ENCODE results near the gene OR9K2. TPM values are rescaled to one million over a fixed set of nuclear protein-coding genes. Genes with fewer than 3 reads are reported as not detected.

Gene OR9K2
- not detected in 2 replicates for total RNA-seq (2014; rRNA removed; shearing (Covaris generic))
- polyA plus RNA-seq (2016; fragmentation: Nextera tagmentation; extraction: Ambion mirVana) = not detected in 2 replicates

- no peak within 1 kb of the TSS for H3K4me2 ChIP-seq (ENCODE audit: unreplicated experiment)
- H2AFZ ChIP-seq = no peak within 1 kb of the TSS
- no peak within 1 kb of the TSS for H3K9ac ChIP-seq
- no peak for TF ChIP-seq EZH2 (IDR thresholded peaks at IDR 0.05; ENCODE audit: insufficient read depth, poor library complexity, severe bottlenecking)
- TF ChIP-seq EZH2phosphoT487 (IDR thresholded peaks at IDR 0.05; ENCODE audit: insufficient read depth, low read depth) = no peak
- no peak within 1 kb of the TSS for H3K4me3 ChIP-seq
- H3K27me3 ChIP-seq (replicated peaks; ENCODE audit: insufficient read depth) = no peaks in the 10 kb centered on the region
- no peaks in the 10 kb centered on the region for H4K20me1 ChIP-seq (ENCODE audit: insufficient read depth)
- H3K36me3 ChIP-seq (ENCODE audit: low read depth) = no peaks in the 10 kb centered on the region
- no peaks in the 10 kb centered on the region for H3K79me2 ChIP-seq (ENCODE audit: insufficient read depth)
- in situ Hi-C loops (cut with MboI) = no loop called here
- no peak for DNase-seq
- WGBS, 2 experiments (ENCODE audit: low coverage in 1 of 2, low lambda C conversion rate in 2 of 2, missing lambda C conversion rate in 2 of 2) = 13 to 37% methylated on average over 2 of the region's 2 CpGs
- no peak within 1 kb of the TSS for H3K27ac ChIP-seq
- H3K4me1 ChIP-seq (ENCODE audit: insufficient read depth) = no peaks in the 10 kb centered on the region
- no peaks in the 10 kb centered on the region for H3K9me2 ChIP-seq (ENCODE audit: insufficient read depth)
- H3F3A ChIP-seq (ENCODE audit: insufficient read depth) = no peaks in the 10 kb centered on the region
- H3K9me3 ChIP-seq (ENCODE audit: low read depth) = no peaks in the 10 kb centered on the region
Observed at GRCh38 chr12:55126106-55126505, at the start of gene OR9K2. OR9K2 (plus strand) TSS chr12:55126406; CDS start chr12:55129835, 3,429 bp downstream.

- Histone ChIP-seq H3K79me2 (ENCODE audit: insufficient read depth) (no peaks in the 10 kb centered on the region), H3K9me2 (ENCODE audit: insufficient read depth) (no peaks in the 10 kb centered on the region), H3K36me3 (ENCODE audit: low read depth) (no peaks in the 10 kb centered on the region), H3K9ac (no peak overlapping the region), H2AFZ (no peak overlapping the region), H3K4me1 (ENCODE audit: insufficient read depth) (no peaks in the 10 kb centered on the region), H3F3A (ENCODE audit: insufficient read depth) (no peaks in the 10 kb centered on the region), H3K4me3 (no peak overlapping the region), H3K27ac (no peak overlapping the region), H4K20me1 (ENCODE audit: insufficient read depth) (no peaks in the 10 kb centered on the region), H3K4me2 (ENCODE audit: unreplicated experiment) (no peak overlapping the region), H3K27me3 (replicated peaks; ENCODE audit: insufficient read depth) (peaks cover 7% of the 10 kb centered on the region; the same call in 1 of the 2 replicates), H3K9me3 (ENCODE audit: low read depth) (no peaks in the 10 kb centered on the region)
- DNase-seq = no peak
- in situ Hi-C loops (cut with MboI) = no loop called here
- WGBS, 2 experiments (ENCODE audit: low coverage in 1 of 2, low lambda C conversion rate in 2 of 2, missing lambda C conversion rate in 2 of 2) = 61 to 65% methylated on average over 3 of the region's 3 CpGs
- TF ChIP-seq EZH2phosphoT487 (IDR thresholded peaks at IDR 0.05; ENCODE audit: insufficient read depth, low read depth) (no peak), EZH2 (IDR thresholded peaks at IDR 0.05; ENCODE audit: insufficient read depth, poor library complexity, severe bottlenecking) (no peak)
Observed at GRCh38 chr12:55092579-55092978, 33.6 kb upstream of the OR9K2 start.

- H3F3A ChIP-seq (ENCODE audit: insufficient read depth) = no peaks in the 10 kb centered on the region
- no peaks in the 10 kb centered on the region for H3K9me2 ChIP-seq (ENCODE audit: insufficient read depth)
- no peak for TF ChIP-seq EZH2phosphoT487 (IDR thresholded peaks at IDR 0.05; ENCODE audit: insufficient read depth, low read depth)
- TF ChIP-seq EZH2 (IDR thresholded peaks at IDR 0.05; ENCODE audit: insufficient read depth, poor library complexity, severe bottlenecking) = no peak
- in situ Hi-C loops (cut with MboI) = no loop called here
- H3K9ac ChIP-seq = no peak overlapping the region
- no peak overlapping the region for H2AFZ ChIP-seq
- H3K4me3 ChIP-seq = no peak overlapping the region
- no peak for DNase-seq
- no peaks in the 10 kb centered on the region for H3K36me3 ChIP-seq (ENCODE audit: low read depth)
- no peaks in the 10 kb centered on the region for H3K4me1 ChIP-seq (ENCODE audit: insufficient read depth)
- no peaks in the 10 kb centered on the region; the same call in 1 of the 2 replicates for H3K27me3 ChIP-seq (replicated peaks; ENCODE audit: insufficient read depth)
- no peak overlapping the region for H3K27ac ChIP-seq
- H3K4me2 ChIP-seq (ENCODE audit: unreplicated experiment) = no peak overlapping the region
- 52 to 53% methylated on average over 4 of the region's 4 CpGs for WGBS, 2 experiments (ENCODE audit: low coverage in 1 of 2, low lambda C conversion rate in 2 of 2, missing lambda C conversion rate in 2 of 2)
- no peaks in the 10 kb centered on the region for H3K79me2 ChIP-seq (ENCODE audit: insufficient read depth)
- no peaks in the 10 kb centered on the region for H4K20me1 ChIP-seq (ENCODE audit: insufficient read depth)
- H3K9me3 ChIP-seq (ENCODE audit: low read depth) = no peaks in the 10 kb centered on the region
Observed at GRCh38 chr12:55112378-55112875, 13.8 kb upstream of the OR9K2 start.

- no peak for DNase-seq
- Histone ChIP-seq H3K9me2 (ENCODE audit: insufficient read depth) (no peaks in the 10 kb centered on the region), H3K4me3 (no peak overlapping the region), H3F3A (ENCODE audit: insufficient read depth) (no peaks in the 10 kb centered on the region), H3K4me2 (ENCODE audit: unreplicated experiment) (no peak overlapping the region), H3K9ac (no peak overlapping the region), H3K4me1 (ENCODE audit: insufficient read depth) (no peaks in the 10 kb centered on the region), H3K36me3 (ENCODE audit: low read depth) (no peaks in the 10 kb centered on the region), H3K9me3 (ENCODE audit: low read depth) (no peaks in the 10 kb centered on the region), H4K20me1 (ENCODE audit: insufficient read depth) (no peaks in the 10 kb centered on the region), H3K79me2 (ENCODE audit: insufficient read depth) (no peaks in the 10 kb centered on the region), H3K27me3 (replicated peaks; ENCODE audit: insufficient read depth) (no peaks in the 10 kb centered on the region; the same call in 1 of the 2 replicates), H2AFZ (no peak overlapping the region), H3K27ac (no peak overlapping the region)
- TF ChIP-seq EZH2phosphoT487 (IDR thresholded peaks at IDR 0.05; ENCODE audit: insufficient read depth, low read depth) = no peak
- no peak for TF ChIP-seq EZH2 (IDR thresholded peaks at IDR 0.05; ENCODE audit: insufficient read depth, poor library complexity, severe bottlenecking)
- in situ Hi-C loops (cut with MboI) = no loop called here
- 27 to 45% methylated on average over 1 of the region's 1 CpG for WGBS, 2 experiments (ENCODE audit: low coverage in 1 of 2, low lambda C conversion rate in 2 of 2, missing lambda C conversion rate in 2 of 2)
Observed at GRCh38 chr12:55116152-55116551, 10.1 kb upstream of the OR9K2 start.
